Measurements from ENCODE around the gene TRIM17.
A peak's percentile ranks its signal among the peaks of the same experiment; 100 is the strongest.

TRIM17 gene

GRCh38 chr1:228366062-228366865 lies 50.4 kb downstream of the TRIM17 start:
- no peak for DNase-seq

GRCh38 chr1:228365271-228366061 lies 51.2 kb downstream of the TRIM17 start:
- no peak for DNase-seq

GRCh38 chr1:228364706-228365213 lies 51.9 kb downstream of the TRIM17 start:
- peak; percentile 18 for DNase-seq

GRCh38 chr1:228364068-228364705 lies 52.5 kb downstream of the TRIM17 start:
- DNase-seq, result peak; percentile 15

GRCh38 chr1:228363686-228364067 lies 53.0 kb downstream of the TRIM17 start:
- DNase-seq, result peak; percentile 13

- no peak for DNase-seq
Observed at GRCh38 chr1:228362884-228363450, 53.7 kb downstream of the TRIM17 start.

- peak; percentile 15 for DNase-seq
Observed at GRCh38 chr1:228362141-228362883, 54.3 kb downstream of the TRIM17 start.

GRCh38 chr1:228361314-228362140 lies 55.1 kb downstream of the TRIM17 start:
- DNase-seq, result no peak

GRCh38 chr1:228360533-228361313 lies 55.9 kb downstream of the TRIM17 start:
- DNase-seq, result no peak

GRCh38 chr1:228359613-228360532 lies 56.8 kb downstream of the TRIM17 start:
- DNase-seq, result no peak

GRCh38 chr1:228358764-228359612 lies 57.7 kb downstream of the TRIM17 start:
- DNase-seq, result no peak

- DNase-seq, result no peak
Observed at GRCh38 chr1:228358039-228358763, 58.5 kb downstream of the TRIM17 start.
